Stimulated activated CD8-positive, alpha-beta memory T cell treated with anti-CD3 and anti-CD28 coated beads, Interleukin-7, amount 100 ng/mL, for 48 hours (primary cell): Measurements from ENCODE around the gene OOSP3.
"Not testable (repeated sequence)": the region's sequence is repeated elsewhere in the genome, so short reads cannot be mapped to it uniquely, and the experiment has no call there.

Experiments used
- DNase-seq, 2 donors: peaks; one replicate each; pipeline ENCODE4 v3.0.0-alpha.2; 2020; ENCODE audit warnings: low read depth in 1 of 2; ENCODE audit errors: extremely low read depth in 1 of 2

Gene OOSP3

GRCh38 chr11:59878575-59878974, at the start of gene OOSP3:
OOSP3 (plus strand) TSS chr11:59878782; CDS start chr11:59878809, 27 bp downstream.
- no peak for DNase-seq

DNA sequence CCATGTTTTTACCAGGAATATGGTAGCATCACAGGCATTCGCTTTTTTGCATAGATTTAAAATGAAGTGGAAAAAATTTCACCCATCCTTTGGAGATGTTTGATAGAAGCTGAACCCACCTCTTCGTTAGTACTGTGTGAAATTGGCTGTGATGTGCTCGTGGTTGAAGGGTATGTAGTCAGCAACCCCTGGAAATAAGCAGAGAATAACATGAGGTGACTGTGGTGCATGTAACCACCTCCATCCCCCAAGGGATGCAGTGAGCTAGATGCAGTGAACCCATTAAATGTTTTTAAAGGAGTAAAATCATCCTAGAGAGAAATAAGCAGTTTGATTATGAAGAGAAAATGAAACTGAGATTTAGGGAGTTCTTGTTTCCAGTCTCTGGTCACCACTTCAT, 49.2 kb upstream of the OOSP3 start:
- DNase-seq, result no peak

GRCh38 chr11:59833602-59834001, 45.0 kb upstream of the OOSP3 start:
- no peak for DNase-seq

DNA sequence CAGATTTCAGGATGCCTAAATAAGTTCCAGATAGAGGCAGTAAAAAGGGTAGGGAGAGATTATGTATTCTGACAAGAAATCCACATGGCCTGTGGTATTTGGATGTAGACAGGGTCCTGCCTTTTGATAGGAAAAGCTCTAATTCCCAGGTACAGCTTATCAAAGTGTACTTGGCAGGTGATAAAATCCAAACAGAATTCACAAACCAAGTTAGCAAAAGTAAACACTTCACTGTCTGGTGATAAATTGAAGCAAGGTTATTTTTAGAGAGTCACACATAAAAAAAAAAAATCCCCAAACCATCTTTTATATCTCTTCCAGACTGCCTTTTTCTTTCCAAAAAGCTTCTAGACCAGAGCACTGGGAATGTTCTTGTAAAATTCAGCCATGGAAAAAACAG, 39.0 kb upstream of the OOSP3 start:
- DNase-seq, result no peak

- DNase-seq, result no peak
These were observed 37.1 kb upstream of the OOSP3 start for GRCh38 chr11:59841514-59841913.

DNA sequence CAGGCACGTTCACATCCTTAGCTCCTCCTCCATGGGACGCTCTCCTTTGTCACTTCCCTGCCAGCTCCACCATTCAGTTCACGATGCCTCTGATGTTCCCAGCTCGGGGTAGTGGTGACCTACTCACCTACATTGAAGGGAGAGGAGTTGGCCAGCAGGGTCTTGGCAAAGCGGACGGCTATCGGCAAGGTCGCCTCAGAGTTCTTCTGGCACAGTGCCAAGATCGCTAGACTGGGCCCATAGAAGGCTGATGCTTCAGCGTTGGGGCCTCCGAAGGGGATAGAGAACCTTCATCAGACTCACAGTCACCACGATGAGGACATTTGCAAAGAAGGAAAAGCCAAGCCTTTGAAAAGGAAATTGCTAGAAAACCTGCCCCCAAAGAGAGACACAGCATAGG, 36.3 kb upstream of the OOSP3 start:
- DNase-seq, result no peak

GRCh38 chr11:59845399-59845798, 33.2 kb upstream of the OOSP3 start, which contains the start of gene CBLIF:
CBLIF (minus strand) TSS chr11:59845499; CDS start chr11:59845453, 46 bp downstream.
- no peak for DNase-seq

DNA sequence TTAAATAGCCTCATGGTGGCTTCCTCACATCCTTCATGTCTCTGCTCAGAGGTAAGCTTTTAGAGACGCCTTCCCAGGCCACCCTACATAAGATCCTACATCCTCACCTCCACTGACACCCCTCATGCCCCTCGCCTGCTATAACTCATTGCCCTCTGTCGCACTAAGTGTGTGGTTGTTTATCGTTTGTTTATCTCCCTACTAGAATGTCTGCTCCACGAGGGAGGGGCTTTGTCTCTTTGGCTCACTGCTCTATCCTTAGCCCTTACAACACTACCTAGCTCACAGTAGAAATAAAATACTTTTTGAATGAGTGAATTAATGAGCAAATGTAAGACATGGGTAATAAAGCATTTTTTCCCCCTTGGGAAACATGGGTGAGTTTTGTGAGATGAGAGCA, 32.0 kb upstream of the OOSP3 start:
- DNase-seq, result no peak

DNA sequence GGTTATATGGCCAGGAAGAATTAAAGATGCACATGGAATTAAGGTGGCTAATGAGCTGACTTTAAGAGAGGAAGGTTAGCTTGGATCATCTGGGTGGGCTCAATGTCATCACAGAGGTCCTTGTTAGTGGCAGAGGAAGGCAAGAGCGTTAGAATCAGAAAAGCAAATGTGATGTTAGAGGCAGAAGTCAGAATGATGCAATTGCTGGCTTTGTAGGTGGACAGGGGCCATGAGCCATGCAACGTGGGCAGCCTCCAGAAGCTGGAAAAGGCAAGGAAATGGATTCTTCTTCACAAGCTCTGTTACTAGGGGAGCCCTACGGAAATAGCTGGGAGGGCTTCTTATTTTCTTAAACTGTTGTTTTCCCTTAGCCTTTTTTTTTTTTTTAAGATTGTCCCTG, 31.0 kb upstream of the OOSP3 start:
- DNase-seq, result no peak

GRCh38 chr11:59848439-59848838, 30.1 kb upstream of the OOSP3 start:
- DNase-seq, result not testable (repeated sequence)

GRCh38 chr11:59849129-59849528, 29.5 kb upstream of the OOSP3 start:
- DNase-seq, result no peak

DNA sequence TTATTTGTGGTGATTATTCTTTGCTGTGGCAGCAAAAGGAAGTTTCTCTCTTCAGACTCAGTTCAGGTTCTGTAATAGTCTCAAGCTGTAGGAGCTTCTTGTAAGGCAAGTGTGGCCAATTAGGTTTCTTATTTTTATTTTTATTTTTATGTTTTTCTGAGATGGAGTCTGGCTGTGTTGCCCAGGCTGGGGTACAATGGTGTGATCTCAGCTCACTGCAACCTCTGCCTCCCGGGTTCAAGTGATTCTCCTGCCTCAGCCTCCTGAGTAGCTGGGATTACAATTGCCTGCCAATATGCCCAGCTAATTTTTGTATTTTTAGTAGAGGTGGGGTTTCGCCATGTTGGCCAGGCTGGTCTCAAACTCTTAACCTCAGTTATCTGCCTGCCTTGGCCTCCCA, 29.0 kb upstream of the OOSP3 start:
- DNase-seq, result not testable (repeated sequence)

GRCh38 chr11:59851416-59851815, 27.2 kb upstream of the OOSP3 start:
- not testable (repeated sequence) for DNase-seq

DNA sequence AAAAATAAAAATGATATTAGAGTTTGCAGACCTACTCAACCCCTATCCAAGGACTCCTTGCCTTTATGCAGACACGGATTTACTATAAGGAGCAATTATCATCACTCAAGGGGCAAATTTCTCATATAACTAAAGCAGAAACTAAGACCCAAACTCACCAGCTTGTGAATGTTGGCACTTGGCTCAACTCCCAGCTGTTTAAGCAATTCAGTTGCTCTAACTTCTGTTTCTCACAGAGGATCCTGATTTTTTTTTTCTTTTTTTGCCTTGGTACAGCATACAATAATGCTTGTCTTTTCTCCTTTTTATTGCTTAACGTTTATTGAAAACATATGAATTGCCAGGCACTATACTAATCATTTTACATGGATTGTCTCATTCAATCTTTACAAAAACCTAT, 23.7 kb upstream of the OOSP3 start:
- DNase-seq, result no peak

GRCh38 chr11:59857439-59858434, 20.8 kb upstream of the OOSP3 start:
- no peak for DNase-seq

GRCh38 chr11:59859673-59860072, 18.9 kb upstream of the OOSP3 start:
- DNase-seq, result no peak

GRCh38 chr11:59862252-59862651, 16.3 kb upstream of the OOSP3 start:
- no peak for DNase-seq

GRCh38 chr11:59865031-59865430, 13.6 kb upstream of the OOSP3 start:
- DNase-seq, result no peak

GRCh38 chr11:59866397-59866796, 12.2 kb upstream of the OOSP3 start, which contains the start of gene TCN1:
TCN1 (minus strand) TSS chr11:59866487; CDS start chr11:59866470, 17 bp downstream.
- no peak for DNase-seq

- no peak for DNase-seq
These were observed 11.7 kb upstream of the OOSP3 start for GRCh38 chr11:59866836-59867235.

- no peak for DNase-seq
These were observed 10.6 kb upstream of the OOSP3 start for GRCh38 chr11:59867946-59868345.

GRCh38 chr11:59872076-59872475, 6.5 kb upstream of the OOSP3 start:
- DNase-seq, result no peak
